H9 (cell line): Measurements from ENCODE around the gene MTA1. TPM values are rescaled to one million over a fixed set of nuclear protein-coding genes. Genes with fewer than 3 reads are reported as not detected.

Experiments used
- DNase-seq: peaks from one replicate; pipeline ENCODE4 v3.0.0-alpha.2; 2017
- H2AFZ ChIP-seq: one replicate; pipeline ENCODE4 v1.6.1; 2013; ENCODE audit warnings: mild to moderate bottlenecking, low read length, control low read depth, moderate library complexity
- H2AK5ac ChIP-seq: 2 replicates; pipeline ENCODE4 v1.6.1; 2013; ENCODE audit warnings: low read length, control low read depth, mixed read lengths; ENCODE audit not compliant: insufficient read length
- H2BK120ac ChIP-seq: one replicate; pipeline ENCODE4 v1.6.1; 2013; ENCODE audit warnings: low read depth, mild to moderate bottlenecking, low read length, control low read depth, inconsistent platforms; ENCODE audit not compliant: poor library complexity, severe bottlenecking
- H2BK12ac ChIP-seq: 2 replicates; pipeline ENCODE4 v1.6.1; 2013; ENCODE audit warnings: low read length, control low read depth, mixed read lengths, low read depth; ENCODE audit not compliant: insufficient read length
- H2BK15ac ChIP-seq: 2 replicates; pipeline ENCODE4 v1.6.1; 2013; ENCODE audit warnings: low read depth, low read length, control low read depth
- H2BK20ac ChIP-seq: one replicate; pipeline ENCODE4 v1.6.1; 2013; ENCODE audit warnings: low read depth, mild to moderate bottlenecking, low read length, control low read depth, inconsistent platforms; ENCODE audit not compliant: poor library complexity, severe bottlenecking
- H2BK5ac ChIP-seq: 2 replicates; pipeline ENCODE4 v1.6.1; 2013; ENCODE audit warnings: low read length, control low read depth, mixed read lengths; ENCODE audit not compliant: insufficient read length
- H3K14ac ChIP-seq: 2 replicates; pipeline ENCODE4 v1.6.1; 2013; ENCODE audit warnings: low read length, control low read depth; ENCODE audit not compliant: insufficient read depth
- H3K18ac ChIP-seq: 2 replicates; pipeline ENCODE4 v1.6.1; 2013; ENCODE audit warnings: low read depth, mild to moderate bottlenecking, mixed read lengths, low read length, control low read depth; ENCODE audit not compliant: insufficient read length
- H3K23ac ChIP-seq: 2 replicates; pipeline ENCODE4 v1.6.1; 2013; ENCODE audit warnings: low read length, control low read depth, mixed read lengths, low read depth; ENCODE audit not compliant: insufficient read length
- H3K23me2 ChIP-seq: 2 replicates; pipeline ENCODE4 v1.6.1; 2013; ENCODE audit warnings: low read depth, mild to moderate bottlenecking, mixed read lengths, low read length, control low read depth; ENCODE audit not compliant: insufficient read length, poor library complexity, severe bottlenecking
- H3K27ac ChIP-seq: 2 replicates; pipeline ENCODE4 v1.5.1; 2013; ENCODE audit warnings: low read length, control low read depth, mixed read lengths, low read depth; ENCODE audit not compliant: insufficient read length
- H3K27me3 ChIP-seq: 2 replicates; pipeline ENCODE4 v1.6.1; 2013; ENCODE audit warnings: low read length, control low read depth, inconsistent platforms; ENCODE audit not compliant: insufficient read depth
- H3K4ac ChIP-seq: 2 replicates; pipeline ENCODE4 v1.6.1; 2013; ENCODE audit warnings: low read depth, mild to moderate bottlenecking, control low read depth, inconsistent platforms, low read length, moderate library complexity
- H3K4me1 ChIP-seq: 2 replicates; pipeline ENCODE4 v1.6.1; 2013; ENCODE audit warnings: low read length, control low read depth, inconsistent platforms; ENCODE audit not compliant: insufficient read depth
- H3K4me2 ChIP-seq: 2 replicates; pipeline ENCODE4 v1.6.1; 2013; ENCODE audit warnings: low read length, control low read depth, mixed read lengths; ENCODE audit not compliant: insufficient read length, insufficient read depth
- H3K56ac ChIP-seq: 2 replicates; pipeline ENCODE4 v1.6.1; 2013; ENCODE audit warnings: low read depth, mild to moderate bottlenecking, mixed read lengths, low read length, control low read depth; ENCODE audit not compliant: insufficient read length
- H3K79me1 ChIP-seq: 2 replicates; pipeline ENCODE4 v1.6.1; 2013; ENCODE audit warnings: low read depth, mild to moderate bottlenecking, moderate library complexity, low read length, control low read depth, inconsistent platforms; ENCODE audit not compliant: insufficient read depth, poor library complexity, severe bottlenecking
- H3K79me2 ChIP-seq: 2 replicates; pipeline ENCODE4 v1.6.1; 2013; ENCODE audit warnings: low read length, control low read depth, inconsistent platforms; ENCODE audit not compliant: insufficient read depth
- H3K9ac ChIP-seq: 2 replicates; pipeline ENCODE4 v1.6.1; 2013; ENCODE audit warnings: low read length, control low read depth, mixed read lengths; ENCODE audit not compliant: insufficient read length; ENCODE audit errors: extremely low read depth
- H3K9me3 ChIP-seq: one replicate; pipeline ENCODE4 v1.6.1; 2013; ENCODE audit warnings: low read depth, low read length, inconsistent platforms; ENCODE audit not compliant: control insufficient read depth
- H3T11ph ChIP-seq: one replicate; pipeline ENCODE4 v1.6.1; 2013; ENCODE audit warnings: mild to moderate bottlenecking, low read length, control low read depth, inconsistent platforms
- H4K20me1 ChIP-seq: one replicate; pipeline ENCODE4 v1.6.1; 2013; ENCODE audit not compliant: control insufficient read depth, insufficient read length, insufficient read depth
- H4K5ac ChIP-seq: 2 replicates; pipeline ENCODE4 v1.6.1; 2013; ENCODE audit warnings: low read depth, mild to moderate bottlenecking, mixed read lengths, low read length, control low read depth; ENCODE audit not compliant: insufficient read length
- H4K8ac ChIP-seq: replicated peaks from 2 replicates; pipeline ENCODE4 v1.6.1; 2013; ENCODE audit warnings: low read length, control low read depth, mixed read lengths, low read depth; ENCODE audit not compliant: insufficient read length
- H4K91ac ChIP-seq: 2 replicates; pipeline ENCODE4 v1.6.1; 2013; ENCODE audit warnings: low read depth, mild to moderate bottlenecking, moderate library complexity, mixed read lengths, low read length, control low read depth; ENCODE audit not compliant: insufficient read length
- H3K27ac Mint-ChIP-seq, 3 experiments: 2 replicates in 2 of 3; 3 replicates in 1 of 3; pipeline ENCODE4 v1.8.0; 2020 to 2021; ENCODE audit warnings: mixed read lengths in 3 of 3, mild to moderate bottlenecking in 1 of 3, moderate library complexity in 1 of 3
- H3K27me3 Mint-ChIP-seq: 2 replicates; pipeline ENCODE4 v1.8.0; 2021; ENCODE audit warnings: low read depth, mild to moderate bottlenecking, moderate library complexity, mixed read lengths
- H3K36me3 Mint-ChIP-seq, 3 experiments: 2 replicates in 2 of 3; 3 replicates in 1 of 3; pipeline ENCODE4 v1.8.0; 2020 to 2021; ENCODE audit warnings: low read depth in 3 of 3, mixed read lengths in 3 of 3; ENCODE audit not compliant: insufficient read depth in 1 of 3
- H3K4me1 Mint-ChIP-seq, 2 experiments: 2 replicates each; pipeline ENCODE4 v1.8.0; 2020; ENCODE audit warnings: mixed read lengths in 2 of 2
- H3K4me3 Mint-ChIP-seq, 2 experiments: 2 replicates in 1 of 2; 3 replicates in 1 of 2; pipeline ENCODE4 v1.8.0; 2020 to 2021; ENCODE audit warnings: mild to moderate bottlenecking in 2 of 2, mixed read lengths in 2 of 2, moderate library complexity in 1 of 2
- H3K9me3 Mint-ChIP-seq, 2 experiments: 2 replicates in 1 of 2; 3 replicates in 1 of 2; pipeline ENCODE4 v1.8.0; 2020; ENCODE audit warnings: mild to moderate bottlenecking in 2 of 2, mixed read lengths in 2 of 2, moderate library complexity in 1 of 2
- CTCF ChIP-seq: fragments of 200-600 bp; sonication (generic); conservative IDR thresholded peaks from 3 replicates; pipeline ENCODE4 v1.8.0; 2021; ENCODE audit warnings: antibody characterized with exemption, mild to moderate bottlenecking
- WGBS: extraction: QIAGEN DNeasy Blood & Tissue Kit; methylation state at CpG from one replicate; pipeline ENCODE4 v1.1.7; 2013; ENCODE audit warnings: missing lambda C conversion rate, low lambda C conversion rate, mixed read lengths; ENCODE audit not compliant: insufficient read length; ENCODE audit errors: extremely low coverage; 5-methylcytosine and 5-hydroxymethylcytosine counted together
- total RNA-seq: library from RNA; stranded (reverse); gene quantifications from 2 replicates; pipeline ENCODE4 v1.2.1, GENCODE V29; 2021

MTA1 gene
- total RNA-seq, 1 experiment from 2014 or later: 230 TPM

GRCh38 chr14:105461903-105462302, 42.3 kb downstream of the MTA1 start:
- H4K91ac ChIP-seq: no peak overlapping the region
- no peaks in the 10 kb centered on the region for H3K79me2 ChIP-seq
- no peak overlapping the region for H2BK15ac ChIP-seq
- no peak overlapping the region for H2BK5ac ChIP-seq
- no peaks in the 10 kb centered on the region for H3K79me1 ChIP-seq
- H3K27me3 ChIP-seq: no peaks in the 10 kb centered on the region
- H4K20me1 ChIP-seq: no peaks in the 10 kb centered on the region
- H3K23ac ChIP-seq: no peak overlapping the region
- no peak overlapping the region for H3K4ac ChIP-seq
- no peak overlapping the region for H4K8ac ChIP-seq
- no peak overlapping the region for H4K5ac ChIP-seq
- H3K27ac ChIP-seq: no peak overlapping the region
- Mint-ChIP-seq H3K4me1 (peaks cover 2 to 6% of the 10 kb centered on the region in 2 experiments; a peak in 2 of 4 replicates), H3K27me3 (no peaks in the 10 kb centered on the region), H3K4me3 (no peak overlapping the region), H3K9me3 (no peaks in the 10 kb centered on the region), H3K27ac (peak overlapping the region in 2 of 3 experiments; percentile 79 to 82; a peak in 3 of 7 replicates), H3K36me3 (peaks cover 17 to 41% (median 41%) of the 10 kb centered on the region in 3 experiments; a peak in 6 of 7 replicates)
- no peak overlapping the region for H2BK20ac ChIP-seq
- H3K56ac ChIP-seq: no peak overlapping the region
- H2BK120ac ChIP-seq: no peak overlapping the region
- H3K9me3 ChIP-seq: no peaks in the 10 kb centered on the region
- H2BK12ac ChIP-seq: no peak overlapping the region
- H2AK5ac ChIP-seq: no peak overlapping the region
- no peak overlapping the region for H2AFZ ChIP-seq
- H3K14ac ChIP-seq: no peak overlapping the region
- no peak overlapping the region for H3T11ph ChIP-seq
- H3K9ac ChIP-seq: no peak overlapping the region
- no peaks in the 10 kb centered on the region for H3K4me1 ChIP-seq
- no peaks in the 10 kb centered on the region for H3K23me2 ChIP-seq
- no CpG with 5 or more reads among the region's 18 CpGs for WGBS
- no peak for TF ChIP-seq CTCF
- no peak overlapping the region for H3K18ac ChIP-seq
- H3K4me2 ChIP-seq: no peak overlapping the region
- no peak for DNase-seq
